ENCODE data around the gene RHBDF1. TPM values are rescaled to one million over a fixed set of nuclear protein-coding genes. Genes with fewer than 3 reads are reported as not detected.

The RHBDF1 gene
- total and polyA plus RNA-seq, 2 of the 13 experiments (the other 11 are each of a cell fraction or from before 2014, with no cell fraction given), result 5.4 to 26.9 TPM

- whole genome bisulfite sequencing (ENCODE audit: low lambda C conversion rate), result 44% methylated on average over 5 of the region's 5 CpGs
- Histone ChIP-seq H3K79me2 (ENCODE audit: insufficient read depth, low read length) (no peaks in the 10 kb centered on the region), H3K9ac (ENCODE audit: insufficient read depth, low read depth, low read length) (no peak overlapping the region), H4K20me1 (ENCODE audit: insufficient read depth, low read length) (no peaks in the 10 kb centered on the region), H3K9me3 (ENCODE audit: low read length) (no peaks in the 10 kb centered on the region), H3K4me3 (replicated peaks in 1 of 3; ENCODE audit: insufficient read depth in 1 of 3, low read depth in 2 of 3, low read length in 3 of 3) (no peak overlapping the region), H3K4me1 (ENCODE audit: insufficient read depth, low read length) (peaks cover 32% of the 10 kb centered on the region), H3K27ac (ENCODE audit: extremely low read length, insufficient read depth, low read length) (peak overlapping the region; percentile 43), H3K27me3 (ENCODE audit: control insufficient read depth in 1 of 2, insufficient read depth in 2 of 2, low read length in 2 of 2) (no peaks in the 10 kb centered on the region), H3K4me2 (ENCODE audit: low read depth, low read length) (peak overlapping the region; percentile 32), H3K36me3 (replicated peaks in 1 of 2; ENCODE audit: control insufficient read depth in 1 of 2, insufficient read depth in 2 of 2, low read length in 2 of 2) (peaks cover 5 to 21% of the 10 kb centered on the region in 2 experiments; a peak in 3 of 5 replicates), H2AFZ (ENCODE audit: low read length) (no peak overlapping the region)
- ATAC-seq (peak; percentile 85), FAIRE-seq (peak; percentile 60), DNase-seq (ENCODE audit: low spot score) (peak; percentile 60)
- intact Hi-C loops (cut with micrococcal nuclease; ENCODE audit: unreplicated experiment), result no loop called here
- TSS peak; percentile 31 for BruUV-seq (replicated peaks)
- in situ Hi-C loops (cut with HindIII; ENCODE audit: extremely low pct_ligation_motif_present, low pct_unique_long_range_greater_than_20kb), result no loop called here
- ChIA-PET POLR2A (interaction anchor here (1.3 to 1.8 kb wide), 2 partner anchors 8 to 135 kb away, joined by 3 to 11 read pairs; partner anchors contain the start of genes HBQ1, POLR3K and SNRNP25), CTCF (ENCODE audit: low intra/inter-chr PET ratio, low total read pairs) (no interaction called here)
- TF ChIP-seq FOXC1 (CRISPR knock-in tag; IDR thresholded peaks at IDR 0.05; ENCODE audit: borderline replicate concordance) (no peak), PATZ1 (CRISPR knock-in tag; IDR thresholded peaks at IDR 0.05) (peak; percentile 79), LCORL (IDR thresholded peaks at IDR 0.05) (no peak), LCORL (CRISPR knock-in tag; IDR thresholded peaks at IDR 0.05) (peak; percentile 68), KMT2B (CRISPR knock-in tag; IDR thresholded peaks at IDR 0.05) (no peak), BCL6 (CRISPR knock-in tag; IDR thresholded peaks at IDR 0.05) (peak; percentile 46; the same call in 1 of the 2 replicates), SAP130 (CRISPR knock-in tag; IDR thresholded peaks at IDR 0.05; ENCODE audit: low read depth) (peak; percentile 66), HNRNPL (IDR thresholded peaks at IDR 0.05; ENCODE audit: low read depth, low read length) (no peak), EP300 (IDR thresholded peaks at IDR 0.05; ENCODE audit: low read depth in 2 of 2, low read length in 2 of 2) (peak in 1 of 2 experiments; percentile 18; a peak in 1 of 4 replicates), EP300 (CRISPR knock-in tag; IDR thresholded peaks at IDR 0.05; ENCODE audit: borderline replicate concordance) (no peak), UBTF (CRISPR knock-in tag; IDR thresholded peaks at IDR 0.05) (no peak), PITX1 (CRISPR knock-in tag; IDR thresholded peaks at IDR 0.05) (peak; percentile 42; the same call in 1 of the 2 replicates), ZNF644 (CRISPR knock-in tag; IDR thresholded peaks at IDR 0.05; ENCODE audit: low read depth) (peak; percentile 41; the same call in 1 of the 2 replicates), ZNF12 (CRISPR knock-in tag; IDR thresholded peaks at IDR 0.05) (peak; percentile 15; the same call in 1 of the 2 replicates), ZGPAT (CRISPR knock-in tag; IDR thresholded peaks at IDR 0.05) (peak; percentile 59), RXRA (CRISPR knock-in tag; IDR thresholded peaks at IDR 0.05) (no peak), FOXO1 (CRISPR knock-in tag; IDR thresholded peaks at IDR 0.05) (peak; percentile 61; the same call in 1 of the 2 replicates), ETV6 (CRISPR knock-in tag; conservative IDR thresholded peaks at IDR 0.05) (no peak), ZNF335 (CRISPR knock-in tag; IDR thresholded peaks at IDR 0.05) (0 out of 2 replicates have a peak, but pooled peaks have one; percentile 27), SUZ12 (IDR thresholded peaks at IDR 0.05; ENCODE audit: low read depth, low read length) (no peak)
Observed at GRCh38 chr16:45454-45853, 27.0 kb downstream of the RHBDF1 start.

All from HepG2 (cell line).